HG03060 (cell line): ENCODE data around the gene APBB2.

Experiments
- ATAC-seq: cut with Tn5 transposase; IDR thresholded peaks from one replicate; pipeline ENCODE4 v1.9.1; 2021; ENCODE audit warnings: low read depth, moderate number of reproducible peaks; ENCODE audit not compliant: unreplicated experiment

APBB2 gene

DNA sequence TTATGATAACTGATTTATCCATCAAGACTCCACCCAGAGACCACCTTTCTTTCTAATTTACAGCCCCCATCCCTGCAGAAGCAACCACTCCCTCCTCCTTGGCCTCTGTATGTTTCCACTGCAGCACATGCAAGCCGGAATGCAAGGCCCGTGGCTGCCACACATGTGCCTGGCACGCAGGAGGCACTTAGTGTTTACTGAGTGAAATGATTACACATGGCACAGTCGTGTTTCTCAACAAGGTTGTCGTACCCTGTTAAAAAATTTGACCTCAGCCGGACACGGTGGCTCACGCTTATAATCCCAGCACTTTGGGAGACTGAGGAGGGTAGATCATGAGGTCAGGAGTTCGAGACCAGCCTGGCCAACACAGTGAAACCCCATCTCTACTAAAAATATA is 104.3 kb downstream of the APBB2 start:
- no peak for ATAC-seq

DNA sequence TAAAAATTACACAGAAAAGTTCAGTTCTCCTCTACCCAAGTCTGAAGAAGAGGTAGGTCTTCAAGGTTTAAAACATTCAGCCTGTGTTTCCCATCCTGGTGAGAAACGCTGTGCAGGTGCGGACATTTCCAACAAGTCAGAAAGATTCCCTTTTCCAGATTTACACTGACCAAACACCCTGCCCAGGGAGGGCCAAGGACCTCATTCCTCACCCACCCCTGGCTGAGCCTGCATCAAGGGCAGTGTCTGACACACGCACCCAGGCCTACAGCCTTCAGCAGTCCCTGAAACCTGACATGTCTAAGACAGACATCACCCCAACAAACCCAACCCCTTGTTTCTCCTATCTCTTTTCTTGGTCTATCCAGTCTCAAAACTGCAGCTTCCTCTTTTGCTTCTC is 105.9 kb downstream of the APBB2 start:
- no peak for ATAC-seq

DNA sequence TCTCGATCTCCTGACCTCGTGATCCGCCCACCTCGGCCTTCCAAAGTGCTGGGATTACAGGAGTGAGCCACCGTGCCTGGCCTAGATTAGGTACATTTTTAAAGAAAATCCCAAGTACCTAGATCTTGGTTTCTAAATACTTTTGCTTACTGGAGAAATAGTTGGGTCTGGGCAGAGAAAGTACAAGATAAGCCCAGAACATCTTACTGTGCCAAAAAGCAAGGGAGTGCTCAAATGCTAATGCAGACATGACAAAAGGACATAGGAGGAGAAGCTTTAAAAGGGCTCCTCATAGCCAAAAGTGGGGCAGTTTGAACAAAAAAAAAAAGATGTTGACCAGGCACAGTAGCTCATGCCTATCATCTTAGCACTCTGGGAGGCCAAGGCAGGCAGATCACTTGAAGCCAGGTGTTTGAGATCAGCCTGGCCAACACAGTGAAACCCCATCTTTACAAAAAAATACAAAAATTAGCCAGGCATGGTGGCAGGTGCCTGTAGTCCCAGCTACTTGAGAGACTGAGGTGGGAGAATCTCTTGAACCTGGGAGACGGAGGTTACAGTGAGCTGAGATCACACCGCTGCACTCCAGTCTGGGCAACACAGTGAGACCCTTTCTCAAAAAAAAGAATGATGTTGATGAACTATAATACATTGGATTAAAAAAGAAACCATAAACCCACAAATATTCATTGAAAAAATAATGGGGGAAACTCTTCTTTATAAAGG is 107.5 kb downstream of the APBB2 start:
- no peak for ATAC-seq

DNA sequence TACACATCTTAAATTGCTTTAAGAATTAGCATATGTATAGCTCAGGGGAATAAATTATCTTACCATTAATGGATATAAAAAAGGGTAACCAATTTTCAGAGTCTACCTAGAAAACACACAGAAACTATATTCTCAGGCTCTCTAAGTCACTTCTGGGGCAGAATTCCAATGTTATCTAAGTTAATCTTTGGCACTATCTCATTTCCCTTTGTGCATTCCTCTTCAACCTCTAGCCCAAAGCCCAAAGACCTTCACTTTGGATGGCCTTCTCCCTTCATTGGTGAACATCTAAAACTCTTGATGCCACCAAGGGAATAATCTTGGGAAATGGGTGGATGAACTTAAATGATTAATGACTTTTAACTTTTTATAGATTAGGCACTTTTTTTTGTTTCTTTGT is 108.3 kb downstream of the APBB2 start:
- ATAC-seq = no peak

DNA sequence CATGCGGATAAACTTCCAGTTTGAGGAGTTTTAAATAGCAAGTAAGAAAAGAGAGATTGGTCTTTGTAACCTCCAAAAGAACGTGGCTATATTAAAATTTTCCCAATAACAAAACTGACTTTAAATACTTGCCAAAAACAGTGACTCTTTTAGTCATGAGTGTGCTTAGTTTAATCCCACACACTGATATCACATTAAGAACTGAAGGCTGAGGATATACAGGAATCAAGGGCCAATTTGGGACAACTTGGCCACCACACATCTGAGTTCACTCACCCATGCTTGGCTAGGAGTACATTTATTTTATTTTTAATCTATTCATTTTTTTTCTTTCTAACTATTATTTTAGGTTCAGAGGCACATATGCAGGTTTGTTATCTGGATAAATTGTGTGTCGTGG is 110.2 kb downstream of the APBB2 start:
- ATAC-seq = no peak

DNA sequence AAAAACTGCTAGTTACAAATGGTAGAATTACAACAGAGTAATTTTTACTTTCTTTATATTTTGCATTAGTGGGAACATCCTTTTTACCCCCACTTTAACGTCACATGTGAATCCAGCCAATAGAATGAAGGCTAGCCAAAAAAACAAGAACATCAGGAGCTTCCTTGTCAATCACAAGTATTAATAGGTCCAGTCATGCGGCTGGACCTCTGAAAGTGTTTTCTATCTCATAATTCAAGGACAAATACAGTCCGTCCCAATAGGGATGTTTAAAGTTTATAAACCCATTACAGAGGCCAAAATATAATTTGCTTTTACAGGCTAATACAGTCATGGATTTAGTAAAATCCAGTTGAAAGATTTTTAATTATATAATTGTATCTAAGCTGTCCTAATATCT is 110.7 kb downstream of the APBB2 start:
- ATAC-seq = no peak

DNA sequence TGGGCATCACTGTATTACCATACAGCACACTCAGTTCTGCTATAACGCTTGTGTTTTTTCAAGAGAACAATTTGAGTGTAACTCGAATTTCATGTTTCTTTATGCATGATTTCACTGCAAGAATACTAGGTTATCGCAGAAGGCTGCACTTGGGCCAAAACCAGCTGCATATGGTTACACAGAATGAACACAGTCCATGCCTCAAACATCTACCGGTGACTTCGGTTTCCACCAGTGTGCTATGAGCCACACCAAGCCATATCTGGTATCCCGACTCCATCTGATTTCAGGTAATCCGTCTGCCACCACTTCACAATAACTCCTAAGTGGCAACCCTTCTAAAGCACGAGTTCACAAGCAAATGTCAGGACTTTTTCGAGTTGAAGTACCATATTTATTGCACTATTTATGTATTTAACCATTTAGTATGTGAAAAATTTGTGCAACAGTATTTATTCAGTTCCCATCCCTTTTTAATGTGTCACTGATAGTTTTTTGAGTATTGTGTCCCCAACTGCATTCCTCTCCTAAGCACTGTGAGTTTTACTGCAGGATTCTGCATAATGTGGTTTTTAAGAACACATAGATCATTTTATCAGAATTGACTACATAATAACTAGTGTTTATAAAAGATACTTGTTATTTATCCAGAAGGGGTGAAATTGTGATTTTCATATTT is 111.8 kb downstream of the APBB2 start:
- ATAC-seq = no peak

DNA sequence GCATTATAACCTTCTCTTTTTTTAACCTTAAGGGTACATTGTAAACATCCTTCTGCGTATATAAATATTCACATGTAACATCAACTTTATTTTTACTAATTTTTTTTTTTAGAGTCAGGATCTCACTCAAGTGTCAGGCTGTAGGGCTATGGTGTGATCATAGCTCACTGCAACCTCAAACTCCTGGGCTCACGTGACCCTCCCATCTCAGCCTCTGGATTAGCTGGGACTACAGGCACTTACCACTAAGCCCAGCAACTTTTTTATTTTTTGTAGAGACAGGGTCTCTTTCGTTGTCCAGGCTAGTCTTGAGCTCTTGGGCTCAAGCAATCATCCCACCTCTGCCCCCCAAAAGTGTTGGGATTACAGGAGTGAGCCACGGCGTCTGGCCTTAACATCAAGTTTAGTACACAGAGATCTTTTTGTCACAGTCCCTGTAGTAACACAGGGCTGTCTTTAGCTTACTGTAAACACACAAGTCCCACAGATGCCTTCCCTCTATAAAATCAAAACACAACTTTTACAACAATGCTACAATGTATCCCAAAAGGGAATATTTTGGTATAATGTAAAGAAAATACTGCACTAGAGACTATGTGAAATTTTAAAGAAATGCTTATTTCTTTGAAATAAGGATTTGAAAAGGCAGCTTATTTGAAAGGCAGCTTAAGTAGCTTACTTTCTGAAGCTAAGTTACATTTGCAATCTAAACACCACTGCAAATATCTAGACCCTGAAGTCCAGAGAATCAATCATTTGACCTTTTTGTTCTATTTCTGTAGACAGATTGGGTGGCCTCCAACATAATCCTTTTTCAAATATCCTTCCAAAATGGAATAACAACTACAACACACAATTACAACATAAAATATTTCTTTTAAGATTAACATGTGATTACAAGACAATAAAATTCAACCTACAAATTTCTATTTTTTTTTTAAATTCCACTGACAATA is 116.0 kb downstream of the APBB2 start:
- ATAC-seq = no peak

DNA sequence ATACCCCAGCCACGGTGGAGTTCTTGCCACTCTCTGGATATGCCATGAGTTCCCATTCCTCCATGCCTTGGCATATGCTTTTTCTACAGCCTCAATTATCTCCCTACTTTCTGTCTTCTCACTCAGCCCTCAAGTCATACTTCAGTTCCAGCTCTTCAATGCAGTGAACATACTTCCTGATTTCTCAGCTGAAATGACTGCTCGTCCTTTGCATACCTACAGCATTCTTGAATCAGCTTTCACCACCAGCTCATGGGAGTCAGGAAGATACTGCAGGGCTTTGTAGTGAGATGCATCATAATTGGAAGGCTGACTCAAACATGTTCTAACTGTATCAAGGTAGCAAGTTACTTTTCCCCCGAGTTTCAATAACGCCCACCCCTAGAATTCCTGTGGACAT is 118.4 kb downstream of the APBB2 start:
- no peak for ATAC-seq

DNA sequence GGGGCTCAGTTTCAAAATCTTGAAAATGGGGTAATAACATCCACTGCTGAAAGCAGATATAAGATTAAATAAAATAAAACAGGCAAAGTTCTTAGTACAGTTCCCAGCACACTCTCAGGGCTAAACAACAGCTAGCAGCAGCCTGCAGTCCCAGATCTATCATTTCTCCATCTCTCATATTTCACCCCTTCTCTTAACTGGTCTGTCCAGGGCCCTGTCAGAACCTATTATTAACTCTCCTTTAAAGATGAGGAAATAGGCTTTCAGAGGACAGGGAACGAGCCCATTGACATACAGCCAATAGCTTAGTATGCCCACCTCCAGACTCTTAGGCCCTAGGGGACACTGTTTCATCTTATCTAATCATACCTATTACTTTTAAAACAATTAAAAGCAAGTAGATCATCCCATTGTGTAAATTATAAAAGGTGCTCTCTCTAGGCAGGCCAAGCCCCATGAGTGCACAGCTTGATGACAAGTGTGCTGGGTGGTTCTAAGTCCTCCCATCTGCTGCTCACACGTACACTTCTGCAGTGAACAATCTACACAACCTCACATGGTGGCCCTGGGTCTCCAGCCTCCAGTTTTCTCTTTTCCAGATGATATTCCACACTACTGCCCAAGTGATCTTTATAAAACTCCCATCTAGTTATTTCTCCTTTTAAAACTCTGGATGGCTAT is 119.0 kb downstream of the APBB2 start:
- no peak for ATAC-seq

DNA sequence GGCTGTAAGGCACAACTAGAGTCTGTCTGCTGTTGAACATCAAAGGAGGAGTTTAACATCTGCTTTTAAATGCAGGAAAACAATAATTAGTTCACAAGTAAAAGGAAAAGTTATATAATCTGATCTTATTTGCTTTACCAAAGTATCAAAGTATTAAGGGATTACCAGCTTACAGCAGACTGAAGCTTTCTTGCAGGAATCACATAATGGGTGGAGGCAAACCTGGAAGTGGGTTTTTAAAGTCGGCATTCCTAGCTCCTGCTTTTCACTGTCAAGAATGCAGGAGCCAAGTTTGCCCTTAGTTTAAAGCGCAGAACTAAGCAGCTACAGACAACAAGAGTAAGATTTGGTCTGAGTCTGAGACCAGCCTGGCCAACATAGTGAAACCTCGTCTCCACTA is 122.2 kb downstream of the APBB2 start:
- no peak for ATAC-seq

DNA sequence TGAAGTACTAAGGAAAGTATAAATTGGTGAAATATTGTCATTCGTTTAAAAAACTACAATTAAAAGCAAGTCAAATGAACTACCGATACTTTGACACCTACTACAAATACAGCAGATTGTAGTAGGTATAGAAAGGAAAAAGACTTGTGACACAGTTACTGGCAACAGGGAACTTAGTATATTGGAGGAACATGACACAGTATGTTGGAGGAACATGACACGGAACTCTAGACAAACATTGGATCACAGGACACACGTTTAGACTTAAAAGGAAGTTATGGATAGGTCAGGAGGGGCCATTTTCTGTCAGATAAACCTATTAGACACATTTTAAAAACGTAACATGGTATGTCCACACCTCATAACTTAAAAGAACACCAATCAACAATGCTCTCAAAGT is 132.5 kb downstream of the APBB2 start:
- no peak for ATAC-seq

DNA sequence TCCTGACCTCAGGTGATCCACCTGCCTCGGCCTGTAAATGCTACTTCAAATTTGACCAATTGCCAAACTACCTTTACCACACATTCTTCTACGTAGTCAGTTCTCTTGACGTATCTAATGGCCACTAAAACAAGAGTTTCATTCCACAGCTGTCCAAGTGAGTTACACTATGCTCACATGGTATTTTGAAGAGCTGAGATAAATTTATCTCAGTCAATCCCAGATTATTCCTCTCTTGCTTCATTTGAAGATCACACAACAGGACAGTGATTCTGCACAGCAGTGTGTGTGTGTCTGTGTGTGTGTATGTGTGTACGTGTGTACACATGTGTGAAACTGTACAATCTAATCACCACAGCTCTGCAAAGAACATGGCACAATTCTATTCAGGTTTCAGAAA is 133.4 kb downstream of the APBB2 start:
- ATAC-seq = no peak

DNA sequence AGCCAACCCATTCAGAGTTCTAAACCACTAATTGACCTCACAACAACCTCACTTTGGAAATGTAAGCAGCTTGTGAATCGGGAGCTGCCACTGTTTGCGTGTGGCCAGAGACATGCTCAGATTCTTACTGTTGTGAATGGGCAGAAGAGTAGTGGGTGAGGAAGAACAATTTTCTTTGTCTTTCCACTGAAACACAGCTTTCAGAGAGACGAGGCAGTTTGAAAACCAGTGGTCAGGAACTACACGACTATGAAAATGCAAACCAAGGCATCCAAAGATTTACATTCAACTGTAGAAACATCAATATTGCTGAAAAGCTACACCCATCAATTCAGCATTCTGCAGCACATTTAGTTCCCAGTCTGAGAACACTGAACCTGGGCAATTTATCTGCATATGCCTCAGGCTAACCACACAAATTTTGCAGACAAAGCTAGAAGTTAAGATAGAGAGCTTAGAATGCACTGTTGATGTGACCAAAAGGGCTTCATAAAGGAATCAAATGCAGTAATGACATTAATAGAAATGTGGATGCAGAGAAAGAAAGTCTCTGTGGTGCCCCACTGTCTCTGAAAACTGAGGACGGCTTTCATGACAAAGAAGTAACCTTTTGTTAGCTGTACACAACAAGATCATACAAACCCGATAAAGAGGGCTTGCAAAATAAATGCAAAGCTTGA is 134.3 kb downstream of the APBB2 start:
- no peak for ATAC-seq

DNA sequence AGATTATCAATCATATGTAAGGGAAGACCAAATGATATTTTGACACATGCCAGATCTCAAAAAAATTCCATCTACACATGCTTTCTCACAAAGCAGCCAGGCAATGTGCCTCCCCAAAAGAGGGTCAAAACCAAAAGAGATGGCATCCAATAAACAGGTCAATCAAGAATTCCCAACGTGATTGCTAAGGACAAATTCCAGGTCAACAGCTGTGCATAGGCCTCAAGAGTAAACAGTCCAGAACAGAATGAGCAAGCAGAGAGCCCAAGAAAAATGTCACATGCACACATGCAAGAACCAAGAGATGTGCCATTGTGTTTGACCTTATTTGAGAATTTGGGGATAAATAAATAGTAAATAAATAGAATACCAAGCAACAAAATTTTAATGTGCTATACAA is 136.7 kb downstream of the APBB2 start:
- no peak for ATAC-seq

DNA sequence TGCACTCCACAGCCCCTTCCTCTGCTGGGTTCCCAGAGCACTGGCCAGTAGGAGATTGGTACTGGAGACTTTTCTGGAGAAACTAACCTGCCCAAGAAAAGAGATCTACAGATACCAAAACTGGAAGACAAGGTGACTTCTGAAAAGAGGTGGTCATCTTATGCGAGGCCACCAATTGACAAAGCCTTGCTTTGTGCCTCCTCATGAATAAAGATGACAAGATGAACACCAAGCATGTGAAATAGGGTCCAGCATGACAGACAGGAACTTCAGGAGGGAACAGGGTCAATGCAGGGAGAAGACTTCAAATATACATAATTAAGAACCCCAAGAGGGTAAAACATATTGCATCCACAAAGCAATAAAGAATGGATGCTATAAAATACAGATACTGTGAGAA is 137.9 kb downstream of the APBB2 start:
- no peak for ATAC-seq

DNA sequence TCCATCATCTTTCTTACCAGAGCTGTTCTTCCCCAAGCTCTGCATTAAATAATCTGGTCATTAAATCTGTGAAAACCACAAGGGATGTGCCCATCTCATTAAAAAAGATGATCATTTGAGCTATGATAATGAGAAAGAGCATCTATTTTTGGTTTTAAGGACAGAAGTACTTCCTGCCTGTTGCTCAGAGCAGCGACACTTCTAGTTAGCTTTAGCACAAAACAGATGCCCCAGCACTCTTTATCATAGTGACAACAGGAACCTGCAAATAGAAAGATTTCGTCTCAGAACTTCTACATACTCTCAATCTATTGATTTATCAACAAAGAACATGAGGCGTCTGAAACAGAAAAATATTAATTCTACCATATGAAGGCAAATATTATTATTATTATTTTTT is 140.1 kb downstream of the APBB2 start:
- no peak for ATAC-seq

DNA sequence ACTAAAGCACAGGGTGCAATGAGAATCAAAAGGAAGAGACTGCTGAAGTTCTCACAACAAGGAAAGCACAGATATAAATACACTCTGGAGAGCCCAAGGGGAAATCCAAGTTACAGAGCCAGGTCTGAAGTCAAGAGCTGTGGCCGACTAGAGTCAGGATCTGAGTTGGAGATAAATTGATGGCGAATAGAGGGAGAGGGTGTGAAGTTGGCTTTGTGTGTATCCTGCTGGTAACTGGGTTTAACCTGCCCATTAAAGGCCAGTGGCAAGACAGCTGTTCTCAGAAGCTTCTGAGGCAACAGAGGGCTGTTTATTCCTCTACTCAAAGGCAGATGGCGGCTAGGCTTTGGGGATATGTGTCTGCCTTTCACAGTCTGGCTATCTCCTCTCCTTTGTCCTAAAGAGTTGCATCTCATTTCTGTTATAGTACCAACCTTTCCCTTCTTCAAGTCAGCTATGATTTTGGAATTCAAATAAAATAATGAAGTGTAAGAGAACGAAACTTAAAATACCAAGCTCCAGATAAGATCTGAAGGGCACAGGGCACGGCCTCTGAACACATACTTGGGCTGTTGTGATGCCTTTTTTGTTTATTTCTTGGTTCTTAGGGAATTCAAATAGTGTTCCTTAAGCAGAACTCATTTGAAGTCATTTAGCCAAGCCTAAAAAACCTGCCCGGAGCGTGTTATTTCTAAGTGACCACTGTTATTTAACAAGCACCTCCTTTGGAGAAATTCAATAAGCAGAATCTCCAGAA is 142.1 kb downstream of the APBB2 start:
- no peak for ATAC-seq

DNA sequence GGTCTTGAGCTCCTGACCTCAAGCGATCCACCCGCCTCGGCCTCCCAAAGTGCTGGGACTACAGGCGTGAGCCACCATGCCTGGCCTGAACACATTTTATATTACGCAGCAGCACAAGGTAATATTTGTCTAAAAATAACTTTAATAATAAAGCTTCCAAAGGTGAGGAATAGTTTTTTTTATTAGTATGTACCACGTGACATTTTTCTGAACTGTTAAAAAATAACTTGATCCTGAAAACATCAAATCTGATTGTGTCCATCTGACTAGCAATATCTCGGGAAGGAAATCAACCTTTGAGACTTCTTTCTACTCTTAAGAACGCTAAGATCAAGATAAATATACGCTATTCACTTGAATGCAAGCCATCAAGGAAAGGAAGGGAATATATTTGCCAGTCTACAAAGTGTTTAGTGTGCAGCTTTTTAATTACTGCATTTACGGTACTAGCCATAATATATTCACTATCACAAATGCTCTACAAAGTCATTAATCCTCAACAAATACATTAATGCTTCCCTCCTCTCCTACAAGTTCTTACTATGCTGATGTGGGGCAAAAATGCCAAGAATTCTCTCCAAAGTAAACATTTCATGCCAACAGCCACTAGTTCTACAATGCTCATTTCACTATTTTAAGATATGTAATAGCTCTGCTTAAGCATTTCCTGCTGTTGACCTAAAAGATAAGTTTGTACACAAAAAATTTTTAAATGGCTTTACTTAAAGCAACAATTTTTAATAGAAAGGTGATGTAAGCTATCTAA is 143.6 kb downstream of the APBB2 start:
- ATAC-seq = no peak
